GM10248 (cell line): ENCODE measurements around the gene EVA1B.

Experiments
- CTCF ChIA-PET: fragments of 300-600 bp; sonication (Branson Sonifier 250); formaldehyde crosslinking; extraction: SDS; loops from one replicate; lab custom pipeline; 2021; ENCODE audit warnings: antibody characterized with exemption; lab: Yijun Ruan, JAX
- POLR2A ChIA-PET: fragments of 350-650 bp; sonication (Branson Sonifier 250); formaldehyde crosslinking; extraction: SDS; loops from one replicate; lab custom pipeline; 2020; ENCODE audit warnings: antibody characterized with exemption; lab: Yijun Ruan, JAX
- DNase-seq: peaks from one replicate; pipeline ENCODE4 v3.0.0; 2012; ENCODE audit errors: extremely low spot score
- TF ChIP-seq, protein P1 (sequence below): IDR thresholded peaks from 2 replicates; pipeline ENCODE4 v1.5.1; 2012; ENCODE audit warnings: mild to moderate bottlenecking, low read depth; ENCODE audit errors: extremely low read depth, missing control alignments, control extremely low read depth

EVA1B gene

DNA sequence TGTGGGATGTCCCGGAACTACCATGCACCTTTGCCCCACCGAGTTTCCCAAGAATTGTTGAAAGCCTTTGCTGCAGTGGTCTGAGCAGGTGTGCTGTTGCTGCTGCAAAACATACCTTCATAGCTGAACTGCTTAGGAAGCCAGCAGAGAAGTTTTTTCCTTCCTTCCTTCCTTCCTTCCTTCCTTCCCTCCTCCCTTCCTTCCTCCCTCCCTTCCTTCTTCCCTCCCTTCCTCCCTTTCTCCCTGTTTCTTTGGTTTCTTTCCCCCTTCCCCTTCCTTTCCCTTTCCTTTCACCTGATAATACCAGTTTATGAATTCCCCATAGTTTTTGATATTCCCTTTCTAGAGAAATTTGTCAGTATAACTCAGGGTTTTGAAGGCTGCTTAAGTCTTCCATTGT, 28.1 kb downstream of the EVA1B start:
- TF ChIP-seq, protein P1, sequence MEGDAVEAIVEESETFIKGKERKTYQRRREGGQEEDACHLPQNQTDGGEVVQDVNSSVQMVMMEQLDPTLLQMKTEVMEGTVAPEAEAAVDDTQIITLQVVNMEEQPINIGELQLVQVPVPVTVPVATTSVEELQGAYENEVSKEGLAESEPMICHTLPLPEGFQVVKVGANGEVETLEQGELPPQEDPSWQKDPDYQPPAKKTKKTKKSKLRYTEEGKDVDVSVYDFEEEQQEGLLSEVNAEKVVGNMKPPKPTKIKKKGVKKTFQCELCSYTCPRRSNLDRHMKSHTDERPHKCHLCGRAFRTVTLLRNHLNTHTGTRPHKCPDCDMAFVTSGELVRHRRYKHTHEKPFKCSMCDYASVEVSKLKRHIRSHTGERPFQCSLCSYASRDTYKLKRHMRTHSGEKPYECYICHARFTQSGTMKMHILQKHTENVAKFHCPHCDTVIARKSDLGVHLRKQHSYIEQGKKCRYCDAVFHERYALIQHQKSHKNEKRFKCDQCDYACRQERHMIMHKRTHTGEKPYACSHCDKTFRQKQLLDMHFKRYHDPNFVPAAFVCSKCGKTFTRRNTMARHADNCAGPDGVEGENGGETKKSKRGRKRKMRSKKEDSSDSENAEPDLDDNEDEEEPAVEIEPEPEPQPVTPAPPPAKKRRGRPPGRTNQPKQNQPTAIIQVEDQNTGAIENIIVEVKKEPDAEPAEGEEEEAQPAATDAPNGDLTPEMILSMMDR, result no peak
- POLR2A ChIA-PET, result interaction anchor here (0.6 kb wide), 1 partner anchor 11 kb away, joined by 3 read pairs; the partner anchor contains the start of gene SH3D21
- CTCF ChIA-PET, result interaction anchor here (2.8 kb wide), 1 partner anchor 9 kb away, joined by 26 read pairs; no protein-coding TSS in a partner anchor
- no peak for DNase-seq

DNA sequence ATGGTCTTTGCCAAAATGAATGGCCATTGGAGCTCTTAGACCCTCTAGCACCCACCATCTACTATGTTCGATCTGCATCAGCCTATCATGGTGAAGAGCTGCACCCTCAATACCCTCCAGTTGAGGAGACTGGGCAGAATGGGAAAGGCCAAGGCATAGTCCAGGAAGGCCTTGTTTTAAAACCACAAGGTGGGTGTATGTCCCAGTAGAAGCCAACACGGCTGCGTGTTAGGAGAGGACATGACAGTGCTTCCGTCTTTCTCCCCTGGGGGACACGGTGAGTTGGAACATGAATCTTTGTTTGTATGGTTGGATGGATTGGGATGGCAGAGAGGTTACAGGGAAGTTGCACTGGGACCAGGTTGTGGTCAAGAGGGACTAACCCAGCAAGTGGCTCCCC, 35.9 kb downstream of the EVA1B start:
- CTCF ChIA-PET, result interaction anchor here (1.5 to 3.8 kb wide), 5 partner anchors 9 to 137 kb away, joined by 3 to 45 read pairs (median 14); partner anchors contain the start of genes THRAP3 and TRAPPC3
- DNase-seq, result no peak
- POLR2A ChIA-PET, result no interaction called here
- TF ChIP-seq, protein P1, result no peak

DNA sequence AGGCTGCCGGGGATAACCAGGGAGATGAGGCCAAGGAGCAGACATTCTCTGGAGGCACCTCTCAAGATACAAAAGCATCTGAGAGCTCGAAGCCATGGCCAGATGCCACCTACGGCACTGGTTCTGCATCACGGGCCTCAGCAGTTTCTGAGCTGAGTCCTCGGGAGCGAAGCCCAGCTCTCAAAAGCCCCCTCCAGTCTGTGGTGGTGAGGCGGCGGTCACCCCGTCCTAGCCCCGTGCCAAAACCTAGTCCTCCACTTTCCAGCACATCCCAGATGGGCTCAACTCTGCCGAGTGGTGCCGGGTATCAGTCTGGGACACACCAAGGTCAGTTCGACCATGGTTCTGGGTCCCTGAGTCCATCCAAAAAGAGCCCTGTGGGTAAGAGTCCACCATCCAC, 36.6 kb downstream of the EVA1B start:
- no peak for DNase-seq
- CTCF ChIA-PET, result interaction anchor here (1.3 to 3.8 kb wide), 8 partner anchors 8 to 136 kb away, joined by 3 to 45 read pairs (median 10); partner anchors contain the start of genes THRAP3 and TRAPPC3
- TF ChIP-seq, protein P1, result no peak
- POLR2A ChIA-PET, result no interaction called here

DNA sequence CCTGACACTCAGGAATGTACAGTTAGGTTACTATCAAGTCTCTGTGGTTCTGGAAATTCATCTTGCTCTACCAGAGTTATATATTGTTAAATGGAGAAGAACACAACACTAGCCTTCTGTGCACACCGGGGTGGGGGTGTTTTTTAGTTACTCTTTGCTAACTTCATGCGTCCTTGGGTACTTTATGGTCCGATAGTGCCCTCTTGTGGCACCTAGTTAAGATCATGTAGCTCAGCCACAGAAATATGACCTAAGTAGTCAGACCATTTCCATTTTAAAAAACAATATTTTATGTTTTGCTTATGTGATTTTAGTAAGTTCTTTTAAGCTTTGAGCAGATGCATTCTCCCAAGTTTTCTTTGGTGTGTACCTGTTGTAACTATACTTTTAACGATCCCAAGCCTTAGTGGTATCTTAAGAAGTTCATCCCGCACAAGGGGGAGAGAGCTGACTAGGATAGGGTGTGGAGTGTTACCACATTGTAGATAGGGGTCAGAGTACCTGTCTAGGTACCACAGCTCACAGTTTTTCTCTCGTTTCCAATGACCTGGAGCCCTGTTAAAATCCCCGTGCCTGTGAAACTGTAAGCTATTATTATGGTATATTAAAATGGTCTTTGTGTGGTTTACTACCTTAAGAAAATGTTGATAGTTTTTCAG, 37.9 kb downstream of the EVA1B start:
- ChIA-PET CTCF (interaction anchor here (0.6 to 3.8 kb wide), 55 partner anchors 9 to 218 kb away, joined by 3 to 45 read pairs (median 4); partner anchors contain the start of genes THRAP3 and TRAPPC3), POLR2A (interaction anchor here (1.0 kb wide), 1 partner anchor 21 kb away, joined by 3 read pairs; the partner anchor contains the start of gene SH3D21)
- peak; percentile 71 for DNase-seq
- TF ChIP-seq, protein P1, result peak; percentile 43

DNA sequence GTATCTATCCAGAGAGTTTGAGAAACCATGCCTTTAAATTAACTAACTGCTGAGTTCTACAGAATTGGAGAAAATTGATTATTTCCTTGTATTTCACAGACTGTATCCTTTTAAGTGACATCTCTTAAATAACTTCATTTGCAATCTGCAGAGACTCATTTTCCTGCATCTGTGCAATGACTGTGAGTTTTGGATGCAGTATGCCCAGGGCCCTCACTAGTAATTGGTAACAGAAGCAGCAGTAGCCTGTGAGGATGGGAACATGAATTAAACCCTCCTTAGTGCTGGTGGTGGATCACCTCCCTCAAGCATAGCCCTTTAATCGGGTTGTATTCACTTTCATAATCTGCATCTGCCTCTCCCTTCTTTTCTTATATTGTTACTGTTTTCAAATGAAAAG, 38.9 kb downstream of the EVA1B start:
- TF ChIP-seq, protein P1, result no peak
- DNase-seq, result no peak
- ChIA-PET CTCF (interaction anchor here (1.4 to 3.8 kb wide), 11 partner anchors 18 to 189 kb away, joined by 3 to 45 read pairs (median 6); partner anchors contain the start of gene TRAPPC3), POLR2A (no interaction called here)

DNA sequence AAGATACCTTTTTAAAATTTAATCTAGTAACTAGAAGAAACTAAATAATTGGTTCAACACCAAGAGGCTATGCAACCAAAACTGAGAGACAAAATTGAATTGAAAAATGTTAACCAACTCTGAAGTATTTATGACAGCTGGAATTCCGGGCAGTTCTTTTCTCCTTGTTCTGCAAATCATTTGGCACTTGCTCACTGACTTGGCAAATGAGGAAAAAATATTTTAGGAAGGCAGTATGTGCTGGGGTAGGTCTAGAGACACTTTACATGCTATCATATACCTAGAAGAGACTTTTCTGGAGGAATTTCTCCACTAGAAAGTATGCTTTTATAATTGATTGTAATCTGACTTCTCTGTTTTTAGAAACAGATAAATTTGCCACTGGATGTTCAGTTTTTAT, 39.4 kb downstream of the EVA1B start:
- DNase-seq, result no peak
- ChIA-PET POLR2A (no interaction called here), CTCF (interaction anchor here (0.6 to 1.7 kb wide), 5 partner anchors 16 to 133 kb away, joined by 3 to 4 read pairs (median 3); no protein-coding TSS in a partner anchor)
- TF ChIP-seq, protein P1, result no peak
